Large intestine (tissue), 12 donors: Measurements from ENCODE around the gene GPATCH2L. TPM values are rescaled to one million over a fixed set of nuclear protein-coding genes. Genes with fewer than 3 reads are reported as not detected.

Experiments used
- DNase-seq, 2 donors: peaks; one replicate each; pipeline versions ENCODE4 v3.0.0 to v3.0.0-alpha.2; 2013
- H3K27ac ChIP-seq: one replicate; pipeline ENCODE4 v1.5.1; 2013; ENCODE audit warnings: low read length
- H3K27me3 ChIP-seq: 2 replicates; pipeline ENCODE4 v1.6.1; 2013; ENCODE audit warnings: low read length; ENCODE audit not compliant: control insufficient read depth, insufficient read depth
- H3K36me3 ChIP-seq: 2 replicates; pipeline ENCODE4 v1.6.1; 2013; ENCODE audit warnings: low read length; ENCODE audit not compliant: control insufficient read depth, insufficient read depth
- H3K4me1 ChIP-seq: one replicate; pipeline ENCODE4 v1.6.1; 2013; ENCODE audit warnings: low read length; ENCODE audit not compliant: control insufficient read depth, insufficient read depth
- H3K4me3 ChIP-seq: one replicate; pipeline ENCODE4 v1.5.1; 2013; ENCODE audit warnings: low read length
- H3K9me3 ChIP-seq: one replicate; pipeline ENCODE4 v1.6.1; 2013; ENCODE audit warnings: mild to moderate bottlenecking, low read depth, low read length, moderate library complexity; ENCODE audit not compliant: control insufficient read depth
- WGBS: methylation state at CpG from one replicate; pipeline ENCODE4 v1.1.5; 2013; ENCODE audit warnings: low lambda C conversion rate; ENCODE audit not compliant: insufficient coverage; 5-methylcytosine and 5-hydroxymethylcytosine counted together
- long read RNA-seq, 11 donors: transcript quantifications; one replicate each; lab custom pipeline, GENCODE V29; 2026
- polyA plus RNA-seq: library from polyadenylated mRNA; unstranded; fragments of 120-200 nt; gene quantifications from one replicate; pipeline ENCODE4 v1.2.1, GENCODE V29; 2013

The GPATCH2L gene
- polyA plus RNA-seq = 25.2 TPM
- long read RNA-seq, donor 1, full-length matches to known transcripts = 1 of 1 reads
- long read RNA-seq, donor 1, partial matches to known transcripts = 0 of 1 reads
- long read RNA-seq, donor 1, other reads (novel, unspliced or antisense) = 0 of 1 reads
- long read RNA-seq, donor 2, full-length matches to known transcripts = 4 of 4 reads
- long read RNA-seq, donor 2, partial matches to known transcripts = 0 of 4 reads
- long read RNA-seq, donor 2, other reads (novel, unspliced or antisense) = 0 of 4 reads
- long read RNA-seq, donor 3 = 0 reads
- long read RNA-seq, donor 4 = 0 reads
- long read RNA-seq, donor 5 = 0 reads
- long read RNA-seq, donor 6, full-length matches to known transcripts = 2 of 2 reads
- long read RNA-seq, donor 6, partial matches to known transcripts = 0 of 2 reads
- long read RNA-seq, donor 6, other reads (novel, unspliced or antisense) = 0 of 2 reads
- long read RNA-seq, donor 7 = 0 reads
- long read RNA-seq, donor 8, full-length matches to known transcripts = 3 of 3 reads
- long read RNA-seq, donor 8, partial matches to known transcripts = 0 of 3 reads
- long read RNA-seq, donor 8, other reads (novel, unspliced or antisense) = 0 of 3 reads
- long read RNA-seq, donor 9, full-length matches to known transcripts = 5 of 5 reads
- long read RNA-seq, donor 9, partial matches to known transcripts = 0 of 5 reads
- long read RNA-seq, donor 9, other reads (novel, unspliced or antisense) = 0 of 5 reads
- long read RNA-seq, donor 10, full-length matches to known transcripts = 7 of 7 reads
- long read RNA-seq, donor 10, partial matches to known transcripts = 0 of 7 reads
- long read RNA-seq, donor 10, other reads (novel, unspliced or antisense) = 0 of 7 reads
- long read RNA-seq, donor 11, full-length matches to known transcripts = 2 of 2 reads
- long read RNA-seq, donor 11, partial matches to known transcripts = 0 of 2 reads
- long read RNA-seq, donor 11, other reads (novel, unspliced or antisense) = 0 of 2 reads

DNA sequence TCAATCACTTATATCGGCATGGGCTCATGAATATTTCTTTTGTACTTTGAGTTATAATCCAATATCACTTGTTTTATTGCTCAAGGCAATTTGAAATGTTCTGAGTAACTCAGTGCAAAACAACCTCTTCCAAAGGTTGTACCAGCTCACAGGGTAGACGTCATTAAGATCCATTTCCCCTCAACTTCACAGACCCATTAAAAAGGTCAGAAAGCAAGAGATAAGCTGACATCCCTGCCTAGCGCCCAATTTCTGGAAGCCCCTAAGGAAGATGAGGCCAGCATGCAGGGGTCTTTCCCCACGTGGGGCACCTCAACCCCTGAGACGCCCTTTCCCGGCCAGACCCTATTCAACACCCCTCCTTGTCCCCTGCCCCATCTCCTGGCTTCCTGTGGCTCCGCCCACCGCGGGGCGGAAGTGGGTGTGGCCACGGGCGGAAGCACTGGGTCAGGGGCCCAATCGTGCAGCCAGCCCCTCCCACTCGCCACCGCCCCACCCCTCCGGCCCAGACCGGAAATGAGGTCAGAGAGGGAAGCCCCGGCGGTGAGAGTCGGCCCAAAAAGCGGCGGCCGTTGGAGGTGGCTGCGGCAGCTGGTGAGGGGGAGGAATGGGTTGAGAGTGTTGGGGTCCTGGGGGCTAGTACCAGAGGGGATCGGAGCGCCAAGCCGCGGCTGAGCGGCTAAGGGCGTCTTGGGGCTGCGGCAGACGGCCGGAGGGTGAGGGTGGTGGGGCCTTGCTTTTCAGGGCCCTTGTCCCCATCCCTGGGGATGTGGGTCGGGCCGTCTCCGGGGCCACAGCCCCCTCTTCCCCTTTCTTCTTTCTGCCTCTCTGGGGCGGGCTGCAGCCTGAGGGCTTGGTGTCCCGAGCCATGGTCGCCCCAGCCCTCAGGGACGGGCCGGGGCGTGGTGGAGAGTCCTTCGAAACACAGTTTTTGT lies at the start of gene GPATCH2L:
GPATCH2L (plus strand) TSS at position 525 of the 935 bp plus-strand sequence. CDS start 2,442 bp downstream, outside the sequence.
- peak within 1 kb of the TSS; percentile 84 for H3K27ac ChIP-seq
- peaks cover 4% of the 10 kb centered on the region for H3K4me1 ChIP-seq
- peak; percentile 89 to 92 for DNase-seq
- peaks cover 19% of the 10 kb centered on the region for H3K36me3 ChIP-seq
- no CpG with 5 or more reads among the region's 43 CpGs for WGBS
- peaks cover 12% of the 10 kb centered on the region for H3K27me3 ChIP-seq
- H3K9me3 ChIP-seq = peaks cover 6% of the 10 kb centered on the region
- peak within 1 kb of the TSS; percentile 100 for H3K4me3 ChIP-seq

DNA sequence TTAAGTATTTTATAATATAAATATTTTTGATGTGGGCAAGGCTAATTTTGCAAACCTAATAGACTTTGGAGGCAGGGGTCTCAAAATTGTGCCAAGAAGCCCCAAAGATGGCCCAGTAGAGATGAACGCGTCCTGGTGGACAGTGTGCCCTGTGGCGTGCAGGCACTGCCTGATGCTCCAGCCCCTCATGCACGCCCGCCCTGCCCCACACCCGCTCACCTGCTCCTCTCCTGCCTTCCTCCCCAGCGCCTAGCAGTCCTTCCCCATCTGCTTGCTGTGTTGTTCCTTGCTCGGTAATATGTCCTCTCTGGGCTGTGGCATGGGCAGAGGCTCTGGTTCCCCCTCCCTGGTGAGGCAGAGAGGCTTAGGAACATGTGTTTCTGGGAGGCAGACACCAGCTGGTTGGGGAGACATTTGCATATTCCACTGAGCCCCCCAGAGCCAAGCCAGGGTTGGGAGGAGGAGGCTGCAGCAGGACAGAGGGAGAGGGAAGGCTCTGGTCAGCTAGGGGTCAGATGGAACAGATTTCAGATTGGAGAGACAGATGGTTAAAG lies 46.8 kb upstream of the GPATCH2L start:
- H3K27me3 ChIP-seq = no peaks in the 10 kb centered on the region
- no peaks in the 10 kb centered on the region for H3K36me3 ChIP-seq
- no peaks in the 10 kb centered on the region for H3K4me1 ChIP-seq
- no CpG with 5 or more reads among the region's 8 CpGs for WGBS
- H3K27ac ChIP-seq = no peak overlapping the region
- H3K9me3 ChIP-seq = no peaks in the 10 kb centered on the region
- H3K4me3 ChIP-seq = no peak overlapping the region
- DNase-seq = no peak

DNA sequence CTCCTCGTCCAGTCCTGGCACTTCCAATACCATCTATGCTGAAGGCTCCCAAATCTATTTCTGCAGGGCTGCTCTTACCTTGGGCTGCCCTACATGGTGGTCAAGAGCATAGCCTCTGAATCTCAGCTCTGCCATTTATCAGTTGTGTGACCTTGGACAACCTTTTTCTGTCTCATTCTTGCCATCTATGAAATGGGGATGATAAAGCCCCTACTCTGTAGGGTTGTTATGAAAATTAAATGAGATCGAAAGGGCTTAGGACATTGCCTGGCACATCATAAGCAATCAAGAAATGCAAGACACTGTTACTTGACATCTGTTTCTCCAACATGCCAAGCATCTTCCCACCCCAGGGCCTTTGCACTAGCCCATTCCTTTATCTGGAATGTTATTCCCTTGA lies 45.5 kb upstream of the GPATCH2L start:
- H3K36me3 ChIP-seq = no peaks in the 10 kb centered on the region
- DNase-seq = no peak
- no CpG with 5 or more reads among the region's 2 CpGs for WGBS
- H3K27me3 ChIP-seq = no peaks in the 10 kb centered on the region
- no peak overlapping the region for H3K27ac ChIP-seq
- H3K4me1 ChIP-seq = no peaks in the 10 kb centered on the region
- H3K9me3 ChIP-seq = no peaks in the 10 kb centered on the region
- H3K4me3 ChIP-seq = no peak overlapping the region

- Histone ChIP-seq H3K9me3 (no peaks in the 10 kb centered on the region), H3K27me3 (peaks cover 2% of the 10 kb centered on the region)
- no CpG with 5 or more reads among the region's 14 CpGs for WGBS
Observed at GRCh38 chr14:76109087-76109880, 42.4 kb upstream of the GPATCH2L start.

DNA sequence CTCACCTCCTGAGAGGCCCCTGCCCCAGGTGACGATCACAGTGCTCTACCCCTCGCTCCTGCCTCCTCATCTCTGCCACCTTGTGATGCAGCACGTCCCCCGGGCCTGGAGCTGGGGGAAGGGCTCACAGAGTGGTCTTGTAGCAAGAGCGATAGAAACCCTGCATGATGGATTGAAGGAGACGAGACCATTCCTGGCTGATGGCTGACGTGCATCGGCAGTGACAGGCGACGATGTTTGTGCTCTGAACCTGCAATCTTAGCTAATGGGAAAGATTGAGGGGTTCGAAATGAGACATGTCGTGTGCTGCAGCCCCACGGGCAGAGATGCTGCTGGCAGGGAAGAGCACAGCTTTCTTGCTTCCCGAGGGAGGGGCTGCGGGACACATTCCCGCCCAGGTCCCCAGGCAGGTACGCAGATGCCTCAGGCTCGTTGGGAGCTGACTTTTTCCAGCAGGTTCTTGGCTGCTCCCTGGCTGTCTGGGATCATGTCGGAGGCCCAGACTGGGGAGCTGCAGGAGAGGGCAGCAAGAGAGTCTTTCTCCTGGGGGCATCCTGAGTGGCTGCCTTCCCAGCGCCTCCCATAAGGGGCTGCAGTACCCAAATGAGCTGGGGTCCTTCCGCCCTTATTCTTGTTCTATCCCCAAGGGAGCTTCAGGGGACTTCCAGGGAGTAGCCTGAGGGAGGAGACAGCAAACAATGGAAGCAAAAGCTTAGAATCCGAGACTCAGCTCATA lies 38.7 kb upstream of the GPATCH2L start:
- no CpG with 5 or more reads among the region's 22 CpGs for WGBS
- H3K27me3 ChIP-seq = peaks cover 2% of the 10 kb centered on the region
- H3K36me3 ChIP-seq = no peaks in the 10 kb centered on the region
- no peaks in the 10 kb centered on the region for H3K9me3 ChIP-seq
- no peaks in the 10 kb centered on the region for H3K4me1 ChIP-seq
- H3K4me3 ChIP-seq = no peak overlapping the region
- H3K27ac ChIP-seq = no peak overlapping the region
- no peak for DNase-seq

More at GRCh38 chr14:76109087-76109880, 42.4 kb upstream of the GPATCH2L start:
- no peak overlapping the region for H3K27ac ChIP-seq
- H3K4me3 ChIP-seq = no peak overlapping the region
- no peaks in the 10 kb centered on the region for H3K4me1 ChIP-seq
- DNase-seq = no peak
- no peaks in the 10 kb centered on the region for H3K36me3 ChIP-seq

DNA sequence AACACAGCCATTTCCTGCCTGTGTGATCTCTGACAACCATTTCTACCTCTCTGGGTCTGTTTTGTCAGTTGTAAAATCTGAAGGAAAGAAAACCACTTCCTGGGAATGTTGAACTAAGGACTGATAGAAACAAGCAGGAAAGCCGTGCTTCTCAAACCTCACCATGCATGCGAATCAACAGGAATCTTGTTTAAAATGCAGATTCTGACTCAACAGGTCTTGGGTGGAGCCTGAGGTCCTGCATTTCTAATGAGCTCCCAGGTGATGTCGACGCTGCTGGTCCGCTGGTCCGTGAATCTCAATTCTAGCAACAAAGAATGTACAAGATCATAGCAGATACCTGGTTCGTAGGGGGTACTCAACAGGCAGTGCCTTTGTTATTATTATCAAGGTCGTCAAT lies 38.0 kb upstream of the GPATCH2L start:
- no peaks in the 10 kb centered on the region for H3K9me3 ChIP-seq
- no CpG with 5 or more reads among the region's 8 CpGs for WGBS
- H3K27ac ChIP-seq = no peak overlapping the region

GRCh38 chr14:76115010-76115422 lies 36.7 kb upstream of the GPATCH2L start:
- Histone ChIP-seq H3K27ac (no peak overlapping the region), H3K9me3 (no peaks in the 10 kb centered on the region), H3K4me3 (no peak overlapping the region), H3K4me1 (no peaks in the 10 kb centered on the region), H3K36me3 (no peaks in the 10 kb centered on the region), H3K27me3 (peaks cover 2% of the 10 kb centered on the region)
- 42% methylated on average over 1 of the region's 2 CpGs for WGBS
- DNase-seq = no peak

More for the DNA sequence above, 38.0 kb upstream of the GPATCH2L start:
- Histone ChIP-seq H3K4me3 (no peak overlapping the region), H3K36me3 (no peaks in the 10 kb centered on the region), H3K27me3 (peaks cover 2% of the 10 kb centered on the region), H3K4me1 (no peaks in the 10 kb centered on the region)
- DNase-seq = no peak

- no peaks in the 10 kb centered on the region for H3K36me3 ChIP-seq
- WGBS = no CpG with 5 or more reads among the region's 16 CpGs
- H3K27ac ChIP-seq = no peak overlapping the region
- H3K27me3 ChIP-seq = peaks cover 2% of the 10 kb centered on the region
- H3K9me3 ChIP-seq = no peaks in the 10 kb centered on the region
- H3K4me3 ChIP-seq = no peak overlapping the region
- DNase-seq = no peak
- no peaks in the 10 kb centered on the region for H3K4me1 ChIP-seq
Observed at GRCh38 chr14:76117789-76118484, 33.8 kb upstream of the GPATCH2L start.
